Measurements from ENCODE around the gene OR1S1. TPM values are rescaled to one million over a fixed set of nuclear protein-coding genes. Genes with fewer than 3 reads are reported as not detected.

OR1S1 gene
- total RNA-seq, 1 experiment from 2014 or later: not detected

GRCh38 chr11:58216476-58216875, 4.0 kb downstream of the OR1S1 start:
- no peak overlapping the region for H3K9ac ChIP-seq (ENCODE audit: low read length)

More at GRCh38 chr11:58216476-58216875, 4.0 kb downstream of the OR1S1 start:
- H4K20me1 ChIP-seq (ENCODE audit: insufficient read depth): no peaks in the 10 kb centered on the region; the same call in 1 of the 2 replicates
- no peaks in the 10 kb centered on the region for H3K36me3 ChIP-seq (ENCODE audit: control insufficient read depth in 1 of 2, insufficient read depth in 2 of 2, low read length in 2 of 2)
- BruUV-seq (replicated peaks): no TSS peak
- no peaks in the 10 kb centered on the region for H3K9me2 ChIP-seq (ENCODE audit: insufficient read depth)
- intact Hi-C loops (cut with micrococcal nuclease): no loop called here
- no peak overlapping the region for H3K4me2 ChIP-seq (ENCODE audit: low read length)
- no peaks in the 10 kb centered on the region for H3K27me3 ChIP-seq (ENCODE audit: insufficient read depth, low read length)
- no peaks in the 10 kb centered on the region for H3K9me3 ChIP-seq (ENCODE audit: control insufficient read depth in 1 of 2, insufficient read depth in 1 of 2, low read depth in 1 of 2, low read length in 2 of 2)
- TF ChIP-seq EZH2 (IDR thresholded peaks at IDR 0.05) (no peak), ZBTB33 (IDR thresholded peaks at IDR 0.05; ENCODE audit: extremely low read depth, insufficient replicate concordance, low read length) (no peak), RAD21 (IDR thresholded peaks at IDR 0.05; ENCODE audit: low read depth) (no peak), REST (IDR thresholded peaks at IDR 0.05; ENCODE audit: low read depth) (no peak), EZH2phosphoT487 (IDR thresholded peaks at IDR 0.05; ENCODE audit: borderline replicate concordance) (no peak), ZNF274 (IDR thresholded peaks at IDR 0.05; ENCODE audit: low read depth, low read length) (no peak), SIN3A (IDR thresholded peaks at IDR 0.05; ENCODE audit: low read depth) (no peak), CBX3 (IDR thresholded peaks at IDR 0.05; ENCODE audit: low read depth) (no peak), YY1 (IDR thresholded peaks at IDR 0.05; ENCODE audit: extremely low read depth, insufficient replicate concordance, low read depth, low read length) (no peak), POLR2A (IDR thresholded peaks at IDR 0.05; ENCODE audit: borderline replicate concordance, extremely low read depth, insufficient read depth, insufficient read length) (no peak), CEBPB (IDR thresholded peaks at IDR 0.05; ENCODE audit: low read depth) (no peak), TCF7L2 (IDR thresholded peaks at IDR 0.05; ENCODE audit: borderline replicate concordance, extremely low read depth, insufficient read depth, insufficient read length) (no peak), SP1 (IDR thresholded peaks at IDR 0.05; ENCODE audit: low read depth) (no peak), POLR2AphosphoS5 (IDR thresholded peaks at IDR 0.05; ENCODE audit: low read depth, low read length) (no peak)
- TF ChIP-seq, protein P1, sequence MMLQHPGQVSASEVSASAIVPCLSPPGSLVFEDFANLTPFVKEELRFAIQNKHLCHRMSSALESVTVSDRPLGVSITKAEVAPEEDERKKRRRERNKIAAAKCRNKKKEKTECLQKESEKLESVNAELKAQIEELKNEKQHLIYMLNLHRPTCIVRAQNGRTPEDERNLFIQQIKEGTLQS (IDR thresholded peaks at IDR 0.05): no peak
- TF ChIP-seq, protein P2, sequence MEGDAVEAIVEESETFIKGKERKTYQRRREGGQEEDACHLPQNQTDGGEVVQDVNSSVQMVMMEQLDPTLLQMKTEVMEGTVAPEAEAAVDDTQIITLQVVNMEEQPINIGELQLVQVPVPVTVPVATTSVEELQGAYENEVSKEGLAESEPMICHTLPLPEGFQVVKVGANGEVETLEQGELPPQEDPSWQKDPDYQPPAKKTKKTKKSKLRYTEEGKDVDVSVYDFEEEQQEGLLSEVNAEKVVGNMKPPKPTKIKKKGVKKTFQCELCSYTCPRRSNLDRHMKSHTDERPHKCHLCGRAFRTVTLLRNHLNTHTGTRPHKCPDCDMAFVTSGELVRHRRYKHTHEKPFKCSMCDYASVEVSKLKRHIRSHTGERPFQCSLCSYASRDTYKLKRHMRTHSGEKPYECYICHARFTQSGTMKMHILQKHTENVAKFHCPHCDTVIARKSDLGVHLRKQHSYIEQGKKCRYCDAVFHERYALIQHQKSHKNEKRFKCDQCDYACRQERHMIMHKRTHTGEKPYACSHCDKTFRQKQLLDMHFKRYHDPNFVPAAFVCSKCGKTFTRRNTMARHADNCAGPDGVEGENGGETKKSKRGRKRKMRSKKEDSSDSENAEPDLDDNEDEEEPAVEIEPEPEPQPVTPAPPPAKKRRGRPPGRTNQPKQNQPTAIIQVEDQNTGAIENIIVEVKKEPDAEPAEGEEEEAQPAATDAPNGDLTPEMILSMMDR (IDR thresholded peaks at IDR 0.05 in 2 of 3, conservative IDR thresholded peaks at IDR 0.05 in 1 of 3; ENCODE audit: borderline replicate concordance in 1 of 3, insufficient read depth in 1 of 3, low read depth in 2 of 3, low read length in 2 of 3): no peak
- TF ChIP-seq, protein P3, sequence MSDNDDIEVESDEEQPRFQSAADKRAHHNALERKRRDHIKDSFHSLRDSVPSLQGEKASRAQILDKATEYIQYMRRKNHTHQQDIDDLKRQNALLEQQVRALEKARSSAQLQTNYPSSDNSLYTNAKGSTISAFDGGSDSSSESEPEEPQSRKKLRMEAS (IDR thresholded peaks at IDR 0.05): no peak
- no peak overlapping the region for H2AFZ ChIP-seq (ENCODE audit: low read depth, low read length, poor library complexity, severe bottlenecking)
- DNase-seq (ENCODE audit: low read depth, low spot score) (no peak), ATAC-seq (no peak)
- no peaks in the 10 kb centered on the region for H3K4me1 ChIP-seq (ENCODE audit: control insufficient read depth in 1 of 2, insufficient read depth in 2 of 2, low read length in 2 of 2)
- ChIA-PET CTCF (no interaction called here), RAD21 (ENCODE audit: low non-redundant PET in 1 of 2, low total read pairs in 2 of 2, uncharacterized antibody in 2 of 2, unreplicated experiment in 2 of 2) (no interaction called here), POLR2A (no interaction called here)
- no peak overlapping the region for H3K4me3 ChIP-seq (replicated peaks in 1 of 2; ENCODE audit: low read depth in 1 of 2, low read length in 2 of 2)
- H3K27ac ChIP-seq (ENCODE audit: low read depth, low read length): no peak overlapping the region
- no peaks in the 10 kb centered on the region for H3K79me2 ChIP-seq (ENCODE audit: insufficient read depth, low read length)

Measured in HCT116 (cell line).